ENCODE measurements around the gene ZSCAN1.

DNA sequence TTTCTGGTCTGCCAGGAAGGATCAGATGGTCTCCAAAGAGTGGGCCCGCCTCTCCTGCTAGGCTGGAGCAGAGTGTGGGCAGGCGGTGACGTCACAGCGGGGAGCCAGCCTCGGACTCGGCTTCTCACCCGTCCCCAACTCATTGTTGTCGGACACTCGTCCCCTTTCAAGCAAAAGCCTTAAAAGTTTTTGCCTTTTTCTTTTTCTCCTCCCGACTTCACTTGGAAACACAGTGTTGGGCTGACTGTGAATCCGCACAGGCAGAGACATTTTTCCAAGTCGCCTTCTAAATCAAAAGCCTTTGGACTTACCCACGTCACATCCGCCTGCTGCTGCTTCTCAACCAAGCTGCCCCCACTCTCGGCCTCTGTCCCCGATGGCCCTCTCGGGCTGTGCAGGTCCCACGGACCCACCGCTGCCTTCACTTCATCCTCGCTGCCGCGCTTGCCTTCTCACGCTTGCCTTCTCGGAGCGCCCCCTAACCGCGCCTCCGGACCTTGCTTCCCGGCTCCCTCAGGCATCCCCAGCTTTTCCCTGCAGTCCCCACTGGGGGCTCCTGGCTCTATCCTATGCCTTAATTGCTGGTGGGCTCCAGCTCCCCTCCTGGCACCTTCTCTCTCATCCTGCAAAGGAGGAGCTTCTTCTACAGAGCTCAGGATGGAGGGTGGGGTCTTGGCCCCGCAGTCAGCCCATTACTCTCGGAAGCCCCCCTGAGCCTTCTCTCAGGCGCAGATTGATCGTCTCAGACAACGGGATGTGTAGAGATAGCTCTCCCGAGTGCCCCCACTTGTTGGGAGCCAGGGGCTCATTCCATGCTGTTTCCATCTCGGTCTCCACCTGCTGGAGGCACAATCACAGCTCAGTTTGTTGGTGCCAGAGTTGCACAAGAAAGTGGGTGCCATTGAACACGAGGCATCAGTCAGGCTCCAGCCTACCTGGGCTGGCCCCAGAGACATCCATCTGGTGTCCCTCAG, 21.4 kb downstream of the ZSCAN1 start:
- TF ChIP-seq, protein P1, sequence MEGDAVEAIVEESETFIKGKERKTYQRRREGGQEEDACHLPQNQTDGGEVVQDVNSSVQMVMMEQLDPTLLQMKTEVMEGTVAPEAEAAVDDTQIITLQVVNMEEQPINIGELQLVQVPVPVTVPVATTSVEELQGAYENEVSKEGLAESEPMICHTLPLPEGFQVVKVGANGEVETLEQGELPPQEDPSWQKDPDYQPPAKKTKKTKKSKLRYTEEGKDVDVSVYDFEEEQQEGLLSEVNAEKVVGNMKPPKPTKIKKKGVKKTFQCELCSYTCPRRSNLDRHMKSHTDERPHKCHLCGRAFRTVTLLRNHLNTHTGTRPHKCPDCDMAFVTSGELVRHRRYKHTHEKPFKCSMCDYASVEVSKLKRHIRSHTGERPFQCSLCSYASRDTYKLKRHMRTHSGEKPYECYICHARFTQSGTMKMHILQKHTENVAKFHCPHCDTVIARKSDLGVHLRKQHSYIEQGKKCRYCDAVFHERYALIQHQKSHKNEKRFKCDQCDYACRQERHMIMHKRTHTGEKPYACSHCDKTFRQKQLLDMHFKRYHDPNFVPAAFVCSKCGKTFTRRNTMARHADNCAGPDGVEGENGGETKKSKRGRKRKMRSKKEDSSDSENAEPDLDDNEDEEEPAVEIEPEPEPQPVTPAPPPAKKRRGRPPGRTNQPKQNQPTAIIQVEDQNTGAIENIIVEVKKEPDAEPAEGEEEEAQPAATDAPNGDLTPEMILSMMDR (IDR thresholded peaks at IDR 0.05), result no peak
- TF ChIP-seq POLR2A (IDR thresholded peaks at IDR 0.05), result no peak

All from ovary (tissue), 3 donors.